ENCODE data around the gene SLC25A19. TPM values are rescaled to one million over a fixed set of nuclear protein-coding genes. Genes with fewer than 3 reads are reported as not detected.

SLC25A19 gene
- total RNA-seq (2014; rRNA removed; shearing (Covaris generic)): 25.7 and 31.0 TPM in 2 replicates

- peak; percentile 99 for DNase-seq
- H3K36me3 ChIP-seq (replicated peaks; ENCODE audit: control insufficient read depth, insufficient read depth, low read length): peaks cover 9% of the 10 kb centered on the region
- H3K4me3 ChIP-seq (ENCODE audit: insufficient read depth, low read depth, low read length): peak within 1 kb of the TSS; percentile 82
- H3K27me3 ChIP-seq (ENCODE audit: control insufficient read depth, insufficient read depth, low read length): no peaks in the 10 kb centered on the region
Measured at GRCh38 chr17:75289115-75289831, at the start of gene SLC25A19. Gene SLC25A19 (minus strand): TSS chr17:75289433. CDS start chr17:75286764, 2,669 bp downstream.

GRCh38 chr17:75338335-75338734 lies 49.1 kb upstream of the SLC25A19 start:
- Histone ChIP-seq H3K4me3 (ENCODE audit: insufficient read depth, low read depth, low read length) (no peak overlapping the region), H3K36me3 (replicated peaks; ENCODE audit: control insufficient read depth, insufficient read depth, low read length) (no peaks in the 10 kb centered on the region), H3K27me3 (ENCODE audit: control insufficient read depth, insufficient read depth, low read length) (no peaks in the 10 kb centered on the region)
- DNase-seq: no peak

- H3K36me3 ChIP-seq (replicated peaks; ENCODE audit: control insufficient read depth, insufficient read depth, low read length): peaks cover 1% of the 10 kb centered on the region; the same call in 1 of the 2 replicates
- DNase-seq: peak; percentile 21
- H3K4me3 ChIP-seq (ENCODE audit: insufficient read depth, low read depth, low read length): no peak overlapping the region
- H3K27me3 ChIP-seq (ENCODE audit: control insufficient read depth, insufficient read depth, low read length): no peaks in the 10 kb centered on the region
Measured at GRCh38 chr17:75335315-75335714, 46.1 kb upstream of the SLC25A19 start.

- H3K27me3 ChIP-seq (ENCODE audit: control insufficient read depth, insufficient read depth, low read length): no peaks in the 10 kb centered on the region
- peaks cover 1% of the 10 kb centered on the region; the same call in 1 of the 2 replicates for H3K36me3 ChIP-seq (replicated peaks; ENCODE audit: control insufficient read depth, insufficient read depth, low read length)
- DNase-seq: no peak
- H3K4me3 ChIP-seq (ENCODE audit: insufficient read depth, low read depth, low read length): no peak overlapping the region
Measured at GRCh38 chr17:75334723-75335122, 45.5 kb upstream of the SLC25A19 start.

- Histone ChIP-seq H3K36me3 (replicated peaks; ENCODE audit: control insufficient read depth, insufficient read depth, low read length) (peaks cover 1% of the 10 kb centered on the region; the same call in 1 of the 2 replicates), H3K4me3 (ENCODE audit: insufficient read depth, low read depth, low read length) (no peak overlapping the region), H3K27me3 (ENCODE audit: control insufficient read depth, insufficient read depth, low read length) (no peaks in the 10 kb centered on the region)
- peak; percentile 15 for DNase-seq
Measured at GRCh38 chr17:75331671-75332070, 42.4 kb upstream of the SLC25A19 start.

GRCh38 chr17:75327757-75328156 lies 38.5 kb upstream of the SLC25A19 start:
- Histone ChIP-seq H3K27me3 (ENCODE audit: control insufficient read depth, insufficient read depth, low read length) (no peaks in the 10 kb centered on the region), H3K36me3 (replicated peaks; ENCODE audit: control insufficient read depth, insufficient read depth, low read length) (peaks cover 1% of the 10 kb centered on the region), H3K4me3 (ENCODE audit: insufficient read depth, low read depth, low read length) (no peak overlapping the region)
- DNase-seq: no peak

- DNase-seq: no peak
- no peaks in the 10 kb centered on the region for H3K27me3 ChIP-seq (ENCODE audit: control insufficient read depth, insufficient read depth, low read length)
- H3K4me3 ChIP-seq (ENCODE audit: insufficient read depth, low read depth, low read length): no peak overlapping the region
- peaks cover 5% of the 10 kb centered on the region for H3K36me3 ChIP-seq (replicated peaks; ENCODE audit: control insufficient read depth, insufficient read depth, low read length)
Measured at GRCh38 chr17:75326226-75326848, 37.1 kb upstream of the SLC25A19 start.

- peak; percentile 8 for DNase-seq
- Histone ChIP-seq H3K36me3 (replicated peaks; ENCODE audit: control insufficient read depth, insufficient read depth, low read length) (peaks cover 5% of the 10 kb centered on the region), H3K27me3 (ENCODE audit: control insufficient read depth, insufficient read depth, low read length) (no peaks in the 10 kb centered on the region)
Measured at GRCh38 chr17:75325827-75326225, 36.6 kb upstream of the SLC25A19 start.

GRCh38 chr17:75325348-75325747 lies 36.1 kb upstream of the SLC25A19 start:
- H3K27me3 ChIP-seq (ENCODE audit: control insufficient read depth, insufficient read depth, low read length): no peaks in the 10 kb centered on the region
- peaks cover 5% of the 10 kb centered on the region for H3K36me3 ChIP-seq (replicated peaks; ENCODE audit: control insufficient read depth, insufficient read depth, low read length)
- peak; percentile 5 for DNase-seq
- no peak overlapping the region for H3K4me3 ChIP-seq (ENCODE audit: insufficient read depth, low read depth, low read length)

More at GRCh38 chr17:75325827-75326225, 36.6 kb upstream of the SLC25A19 start:
- no peak overlapping the region for H3K4me3 ChIP-seq (ENCODE audit: insufficient read depth, low read depth, low read length)

- peaks cover 5% of the 10 kb centered on the region for H3K36me3 ChIP-seq (replicated peaks; ENCODE audit: control insufficient read depth, insufficient read depth, low read length)
- DNase-seq: no peak
- no peaks in the 10 kb centered on the region for H3K27me3 ChIP-seq (ENCODE audit: control insufficient read depth, insufficient read depth, low read length)
- no peak overlapping the region for H3K4me3 ChIP-seq (ENCODE audit: insufficient read depth, low read depth, low read length)
Measured at GRCh38 chr17:75321506-75321905, 32.3 kb upstream of the SLC25A19 start.

- H3K36me3 ChIP-seq (replicated peaks; ENCODE audit: control insufficient read depth, insufficient read depth, low read length): peaks cover 5% of the 10 kb centered on the region
- no peaks in the 10 kb centered on the region for H3K27me3 ChIP-seq (ENCODE audit: control insufficient read depth, insufficient read depth, low read length)
- DNase-seq: no peak
- H3K4me3 ChIP-seq (ENCODE audit: insufficient read depth, low read depth, low read length): no peak overlapping the region
Measured at GRCh38 chr17:75319904-75320691, 30.9 kb upstream of the SLC25A19 start.

GRCh38 chr17:75318615-75319222 lies 29.5 kb upstream of the SLC25A19 start:
- Histone ChIP-seq H3K36me3 (replicated peaks; ENCODE audit: control insufficient read depth, insufficient read depth, low read length) (peaks cover 5% of the 10 kb centered on the region), H3K27me3 (ENCODE audit: control insufficient read depth, insufficient read depth, low read length) (no peaks in the 10 kb centered on the region), H3K4me3 (ENCODE audit: insufficient read depth, low read depth, low read length) (no peak overlapping the region)
- DNase-seq: no peak

GRCh38 chr17:75318211-75318610 lies 29.0 kb upstream of the SLC25A19 start:
- peaks cover 5% of the 10 kb centered on the region for H3K36me3 ChIP-seq (replicated peaks; ENCODE audit: control insufficient read depth, insufficient read depth, low read length)
- no peaks in the 10 kb centered on the region for H3K27me3 ChIP-seq (ENCODE audit: control insufficient read depth, insufficient read depth, low read length)
- DNase-seq: no peak
- no peak overlapping the region for H3K4me3 ChIP-seq (ENCODE audit: insufficient read depth, low read depth, low read length)

GRCh38 chr17:75317671-75318070 lies 28.4 kb upstream of the SLC25A19 start:
- Histone ChIP-seq H3K4me3 (ENCODE audit: insufficient read depth, low read depth, low read length) (no peak overlapping the region), H3K36me3 (replicated peaks; ENCODE audit: control insufficient read depth, insufficient read depth, low read length) (peaks cover 5% of the 10 kb centered on the region), H3K27me3 (ENCODE audit: control insufficient read depth, insufficient read depth, low read length) (no peaks in the 10 kb centered on the region)
- DNase-seq: peak; percentile 77
